H1 (cell line): Measurements from ENCODE around the gene MBLAC1. TPM values are rescaled to one million over a fixed set of nuclear protein-coding genes. Genes with fewer than 3 reads are reported as not detected.

Source experiments
- ASH2L ChIP-seq: fragments of 200-600, 300-600 bp; sonication (generic); IDR thresholded peaks from one replicate; pipeline ENCODE4 v1.7.1; 2017; ENCODE audit warnings: low read length
- KDM4A ChIP-seq: IDR thresholded peaks from one replicate; pipeline ENCODE4 v1.7.1; 2012; ENCODE audit warnings: low read depth, mild to moderate bottlenecking, moderate library complexity, low read length, inconsistent platforms; ENCODE audit not compliant: severe bottlenecking
- SRF ChIP-seq: IDR thresholded peaks from 2 replicates; pipeline ENCODE4 v1.6.1; 2011; ENCODE audit warnings: mild to moderate bottlenecking, low read depth, low read length, moderate library complexity
- polyA plus RNA-seq, 7 experiments: library from polyadenylated mRNA; depleted of rRNA in 3 of 7; stranded (reverse) in 5 of 7; unstranded in 2 of 7; fragments of >200 nt in 5 of 7; fragments of 200-250 nt in 2 of 7; gene quantifications; 1 replicate in 5 of 7; 2 replicates in 1 of 7; 4 replicates in 1 of 7; pipeline versions ENCODE4 v1.2.1 to v1.2.3, GENCODE V29; 2011 to 2013; ENCODE audit warnings: missing spikeins in 2 of 7, mixed read lengths in 2 of 7
- total RNA-seq: library from RNA; stranded (reverse); fragmentation: NEBNext Ultra II Directional; extraction: Animal tissue kit (Norgen Biotek cat#: 25700); gene quantifications from 2 replicates; pipeline ENCODE4 v1.2.1, GENCODE V29; 2021

MBLAC1 gene
- total and polyA plus RNA-seq, 2 of the 8 experiments (the other 6 are each of a cell fraction or from before 2014, with no cell fraction given), result 1.00 to 1.7 TPM

- no peak for TF ChIP-seq KDM4A
- no peak for TF ChIP-seq ASH2L
- TF ChIP-seq SRF, result no peak
- TF ChIP-seq, all 59 proteins: peak for 0
These were observed 47.2 kb downstream of the MBLAC1 start (continued) for GRCh38 chr7:100173806-100174495.
